ENCODE data around the gene IFI27L1.

Gene IFI27L1

DNA sequence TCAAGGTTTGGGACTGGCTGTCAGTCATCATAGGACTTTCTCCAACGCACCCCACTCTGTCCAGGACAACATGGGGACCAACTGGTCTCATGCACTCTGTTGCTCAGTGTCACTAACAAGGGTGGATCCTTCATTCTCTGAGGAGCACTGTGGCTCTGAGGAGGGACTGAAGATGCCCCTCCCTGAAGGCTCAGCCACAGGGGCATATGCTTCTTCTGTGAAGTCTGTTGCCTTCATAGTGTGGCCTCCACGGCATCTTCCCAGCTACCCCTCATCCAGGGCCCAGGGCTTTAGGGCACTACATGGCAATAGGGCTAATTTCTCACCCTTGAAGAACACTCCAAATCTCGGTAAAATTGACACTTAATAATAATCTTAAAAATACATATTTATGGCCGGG is 62.6 kb downstream of the IFI27L1 start:
- no peaks in the 10 kb centered on the region for H3K36me3 ChIP-seq (ENCODE audit: control insufficient read depth, insufficient read depth, low read length)
- H3K9me3 ChIP-seq (ENCODE audit: control insufficient read depth, low read length): no peaks in the 10 kb centered on the region
- H3K4me1 ChIP-seq (ENCODE audit: control insufficient read depth, insufficient read depth, low read length): peaks cover 10% of the 10 kb centered on the region
- no peak overlapping the region for H3K27ac ChIP-seq (ENCODE audit: insufficient read depth, low read depth, low read length, poor library complexity, severe bottlenecking)
- 89 to 94% methylated on average over 4 of the region's 4 CpGs for WGBS, 2 experiments
- no peaks in the 10 kb centered on the region for H3K27me3 ChIP-seq (ENCODE audit: control insufficient read depth, insufficient read depth, low read length, poor library complexity, severe bottlenecking)
- no peak overlapping the region for H3K4me3 ChIP-seq (ENCODE audit: insufficient read depth, low read depth, low read length)

GRCh38 chr14:94144765-94145164 is 63.7 kb downstream of the IFI27L1 start:
- H3K36me3 ChIP-seq (ENCODE audit: control insufficient read depth, insufficient read depth, low read length): no peaks in the 10 kb centered on the region
- H3K4me1 ChIP-seq (ENCODE audit: control insufficient read depth, insufficient read depth, low read length): peaks cover 8% of the 10 kb centered on the region
- WGBS, 2 experiments: 68 to 73% methylated on average over 1 of the region's 1 CpG
- H3K27ac ChIP-seq (ENCODE audit: insufficient read depth, low read depth, low read length, poor library complexity, severe bottlenecking): peak overlapping the region; percentile 52
- no peaks in the 10 kb centered on the region for H3K9me3 ChIP-seq (ENCODE audit: control insufficient read depth, low read length)
- H3K27me3 ChIP-seq (ENCODE audit: control insufficient read depth, insufficient read depth, low read length, poor library complexity, severe bottlenecking): no peaks in the 10 kb centered on the region
- H3K4me3 ChIP-seq (ENCODE audit: insufficient read depth, low read depth, low read length): no peak overlapping the region

- peaks cover 8% of the 10 kb centered on the region for H3K4me1 ChIP-seq (ENCODE audit: control insufficient read depth, insufficient read depth, low read length)
- H3K36me3 ChIP-seq (ENCODE audit: control insufficient read depth, insufficient read depth, low read length): no peaks in the 10 kb centered on the region
Observed at GRCh38 chr14:94145902-94146527, 64.9 kb downstream of the IFI27L1 start.

More at GRCh38 chr14:94145902-94146527, 64.9 kb downstream of the IFI27L1 start:
- no peaks in the 10 kb centered on the region for H3K27me3 ChIP-seq (ENCODE audit: control insufficient read depth, insufficient read depth, low read length, poor library complexity, severe bottlenecking)
- 70 to 80% methylated on average over 6 of the region's 6 CpGs for WGBS, 2 experiments
- no peak overlapping the region for H3K27ac ChIP-seq (ENCODE audit: insufficient read depth, low read depth, low read length, poor library complexity, severe bottlenecking)
- H3K4me3 ChIP-seq (ENCODE audit: insufficient read depth, low read depth, low read length): no peak overlapping the region
- H3K9me3 ChIP-seq (ENCODE audit: control insufficient read depth, low read length): no peaks in the 10 kb centered on the region
